ENCODE results near the gene ACSL1.
A peak's percentile ranks its signal among the peaks of the same experiment; 100 is the strongest.

The ACSL1 gene

GRCh38 chr4:184838249-184839074 is 12.7 kb upstream of the ACSL1 start:
- no peak for DNase-seq (ENCODE audit: low spot score)

- no peak for DNase-seq (ENCODE audit: low spot score)
These were observed 10.8 kb upstream of the ACSL1 start for GRCh38 chr4:184836613-184837012.

- no peak for DNase-seq (ENCODE audit: low spot score)
These were observed 7.5 kb upstream of the ACSL1 start for GRCh38 chr4:184833046-184833838.

GRCh38 chr4:184831153-184831552 is 5.4 kb upstream of the ACSL1 start:
- DNase-seq (ENCODE audit: low spot score): no peak

- DNase-seq (ENCODE audit: low spot score): no peak
These were observed 1.0 kb upstream of the ACSL1 start for GRCh38 chr4:184826691-184827270.

- peak; percentile 36 for DNase-seq (ENCODE audit: low spot score)
These were observed 450 bp downstream of the ACSL1 start for GRCh38 chr4:184825141-184825895.

GRCh38 chr4:184824776-184825084 is 1.0 kb downstream of the ACSL1 start:
- no peak for DNase-seq (ENCODE audit: low spot score)

- DNase-seq (ENCODE audit: low spot score): no peak
These were observed 1.5 kb downstream of the ACSL1 start for GRCh38 chr4:184824081-184824775.

GRCh38 chr4:184823014-184823413 is 2.8 kb downstream of the ACSL1 start:
- no peak for DNase-seq (ENCODE audit: low spot score)

- no peak for DNase-seq (ENCODE audit: low spot score)
These were observed 3.4 kb downstream of the ACSL1 start for GRCh38 chr4:184822356-184822755.

GRCh38 chr4:184821242-184821641 is 4.5 kb downstream of the ACSL1 start:
- no peak for DNase-seq (ENCODE audit: low spot score)

- no peak for DNase-seq (ENCODE audit: low spot score)
These were observed 6.0 kb downstream of the ACSL1 start for GRCh38 chr4:184819786-184820185.

- DNase-seq (ENCODE audit: low spot score): no peak
These were observed 7.6 kb downstream of the ACSL1 start for GRCh38 chr4:184818216-184818564.

GRCh38 chr4:184817494-184818215 is 8.1 kb downstream of the ACSL1 start:
- no peak for DNase-seq (ENCODE audit: low spot score)

GRCh38 chr4:184816962-184817361 is 8.8 kb downstream of the ACSL1 start:
- no peak for DNase-seq (ENCODE audit: low spot score)

GRCh38 chr4:184815046-184815877 is 10.5 kb downstream of the ACSL1 start:
- DNase-seq (ENCODE audit: low spot score): no peak

GRCh38 chr4:184814686-184815045 is 11.1 kb downstream of the ACSL1 start:
- DNase-seq (ENCODE audit: low spot score): no peak

GRCh38 chr4:184812651-184813181 is 13.1 kb downstream of the ACSL1 start:
- no peak for DNase-seq (ENCODE audit: low spot score)

- no peak for DNase-seq (ENCODE audit: low spot score)
These were observed 13.6 kb downstream of the ACSL1 start for GRCh38 chr4:184812199-184812542.

GRCh38 chr4:184811526-184812198 is 14.1 kb downstream of the ACSL1 start:
- DNase-seq (ENCODE audit: low spot score): no peak

All from CD4-positive, alpha-beta T cell treated with Interleukin-6 at 100 ng/mL for 8 hours (primary cell).